SK-N-SH (cell line): ENCODE data around the gene HSPA1A.
"Not testable (repeated sequence)": the region's sequence is repeated elsewhere in the genome, so short reads cannot be mapped to it uniquely, and the experiment has no call there.

ENCODE experiments used
- EP300 ChIP-seq, 2 experiments: IDR thresholded peaks; 2 replicates each; pipeline versions ENCODE4 v1.4.0 to v1.6.1; 2012; ENCODE audit warnings: borderline replicate concordance in 1 of 2, low read depth in 1 of 2, low read length in 1 of 2
- POLR2AphosphoS5 ChIP-seq: IDR thresholded peaks from 2 replicates; pipeline ENCODE4 v1.6.1; 2012; ENCODE audit warnings: low read depth, low read length
- RXRA ChIP-seq: IDR thresholded peaks from 2 replicates; pipeline ENCODE4 v1.4.0; 2012; ENCODE audit warnings: low read depth, mild to moderate bottlenecking, borderline replicate concordance
- TF ChIP-seq, protein P1 (sequence below): fragments of 200-600 bp; sonication (generic); IDR thresholded peaks from 2 replicates; pipeline ENCODE4 v1.6.1; 2017; ENCODE audit warnings: antibody characterized with exemption, mild to moderate bottlenecking, moderate library complexity

DNA sequence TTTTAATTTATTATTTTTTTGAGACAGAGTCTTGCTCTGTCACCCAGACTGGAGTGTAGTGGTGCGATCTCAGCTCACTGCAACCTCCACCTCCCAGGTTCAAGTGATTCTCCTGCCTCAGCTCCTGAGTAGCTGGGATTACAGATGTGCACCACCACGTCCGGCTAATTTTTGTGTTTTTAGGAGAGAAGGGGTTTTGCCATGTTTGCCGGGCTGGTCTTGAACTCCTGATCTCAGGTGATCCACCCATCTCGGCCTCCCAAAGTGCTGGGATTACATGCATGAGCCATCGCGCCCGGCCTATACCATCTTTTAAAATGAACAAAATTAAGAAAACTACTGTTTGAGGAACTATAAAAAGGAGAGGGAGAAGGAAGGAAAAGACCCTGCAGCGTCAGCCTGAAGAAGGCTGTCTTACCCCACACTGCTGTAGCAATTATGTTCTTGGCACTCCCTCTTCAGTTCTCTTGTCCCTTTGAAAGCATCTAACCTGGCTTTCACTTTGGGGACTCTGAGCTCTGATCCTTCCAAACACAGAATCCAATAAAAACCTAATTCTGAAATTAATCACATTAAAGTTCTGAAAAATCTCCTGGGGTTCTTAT is 8.4 kb downstream of the HSPA1A start:
- TF ChIP-seq POLR2AphosphoS5; EP300 (IDR thresholded peaks at IDR 0.05; ENCODE audit: borderline replicate concordance in 1 of 2, low read depth in 1 of 2, low read length in 1 of 2); RXRA: not testable (repeated sequence)
- TF ChIP-seq, protein P1, sequence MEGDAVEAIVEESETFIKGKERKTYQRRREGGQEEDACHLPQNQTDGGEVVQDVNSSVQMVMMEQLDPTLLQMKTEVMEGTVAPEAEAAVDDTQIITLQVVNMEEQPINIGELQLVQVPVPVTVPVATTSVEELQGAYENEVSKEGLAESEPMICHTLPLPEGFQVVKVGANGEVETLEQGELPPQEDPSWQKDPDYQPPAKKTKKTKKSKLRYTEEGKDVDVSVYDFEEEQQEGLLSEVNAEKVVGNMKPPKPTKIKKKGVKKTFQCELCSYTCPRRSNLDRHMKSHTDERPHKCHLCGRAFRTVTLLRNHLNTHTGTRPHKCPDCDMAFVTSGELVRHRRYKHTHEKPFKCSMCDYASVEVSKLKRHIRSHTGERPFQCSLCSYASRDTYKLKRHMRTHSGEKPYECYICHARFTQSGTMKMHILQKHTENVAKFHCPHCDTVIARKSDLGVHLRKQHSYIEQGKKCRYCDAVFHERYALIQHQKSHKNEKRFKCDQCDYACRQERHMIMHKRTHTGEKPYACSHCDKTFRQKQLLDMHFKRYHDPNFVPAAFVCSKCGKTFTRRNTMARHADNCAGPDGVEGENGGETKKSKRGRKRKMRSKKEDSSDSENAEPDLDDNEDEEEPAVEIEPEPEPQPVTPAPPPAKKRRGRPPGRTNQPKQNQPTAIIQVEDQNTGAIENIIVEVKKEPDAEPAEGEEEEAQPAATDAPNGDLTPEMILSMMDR, result not testable (repeated sequence)
